Hepatocyte (in vitro differentiated cells): ENCODE results near the gene LCE4A.
"Not testable (repeated sequence)": the region's sequence is repeated elsewhere in the genome, so short reads cannot be mapped to it uniquely, and the experiment has no call there.

Source experiments
- EZH2 ChIP-seq: fragments of 200-600 bp; sonication (generic); IDR thresholded peaks from 2 replicates; pipeline ENCODE4 v1.6.1; 2016; ENCODE audit warnings: antibody characterized with exemption, mild to moderate bottlenecking, borderline replicate concordance
- TF ChIP-seq, protein P1 (sequence below): fragments of 200-600 bp; sonication (generic); IDR thresholded peaks from 2 replicates; pipeline ENCODE4 v1.5.1; 2016; ENCODE audit warnings: antibody characterized with exemption, mild to moderate bottlenecking; ENCODE audit not compliant: poor library complexity

- TF ChIP-seq, protein P1, sequence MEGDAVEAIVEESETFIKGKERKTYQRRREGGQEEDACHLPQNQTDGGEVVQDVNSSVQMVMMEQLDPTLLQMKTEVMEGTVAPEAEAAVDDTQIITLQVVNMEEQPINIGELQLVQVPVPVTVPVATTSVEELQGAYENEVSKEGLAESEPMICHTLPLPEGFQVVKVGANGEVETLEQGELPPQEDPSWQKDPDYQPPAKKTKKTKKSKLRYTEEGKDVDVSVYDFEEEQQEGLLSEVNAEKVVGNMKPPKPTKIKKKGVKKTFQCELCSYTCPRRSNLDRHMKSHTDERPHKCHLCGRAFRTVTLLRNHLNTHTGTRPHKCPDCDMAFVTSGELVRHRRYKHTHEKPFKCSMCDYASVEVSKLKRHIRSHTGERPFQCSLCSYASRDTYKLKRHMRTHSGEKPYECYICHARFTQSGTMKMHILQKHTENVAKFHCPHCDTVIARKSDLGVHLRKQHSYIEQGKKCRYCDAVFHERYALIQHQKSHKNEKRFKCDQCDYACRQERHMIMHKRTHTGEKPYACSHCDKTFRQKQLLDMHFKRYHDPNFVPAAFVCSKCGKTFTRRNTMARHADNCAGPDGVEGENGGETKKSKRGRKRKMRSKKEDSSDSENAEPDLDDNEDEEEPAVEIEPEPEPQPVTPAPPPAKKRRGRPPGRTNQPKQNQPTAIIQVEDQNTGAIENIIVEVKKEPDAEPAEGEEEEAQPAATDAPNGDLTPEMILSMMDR: not testable (repeated sequence)
- not testable (repeated sequence) for TF ChIP-seq EZH2
Measured at GRCh38 chr1:152685823-152686222, 22.1 kb upstream of the LCE4A start, which contains the start of gene LCE2B.
